Skeletal muscle cell (primary cell): ENCODE data around the gene CADPS2.

Experiments
- DNase-seq: peaks from one replicate; pipeline ENCODE4 v3.0.0-alpha.2; 2010; ENCODE audit warnings: low read depth
- H3K4me3 ChIP-seq: 2 replicates; pipeline ENCODE4 v1.5.1; 2011; ENCODE audit warnings: low read depth, mild to moderate bottlenecking, control low read depth, low read length, moderate library complexity

Gene CADPS2

GRCh38 chr7:122442929-122443328 lies 443.3 kb downstream of the CADPS2 start:
- no peak overlapping the region for H3K4me3 ChIP-seq
- DNase-seq = no peak

- DNase-seq = no peak
- H3K4me3 ChIP-seq = no peak overlapping the region
These were observed 447.8 kb downstream of the CADPS2 start for GRCh38 chr7:122438492-122438891.

- H3K4me3 ChIP-seq = no peak overlapping the region
These were observed 448.3 kb downstream of the CADPS2 start for GRCh38 chr7:122438006-122438405.

DNA sequence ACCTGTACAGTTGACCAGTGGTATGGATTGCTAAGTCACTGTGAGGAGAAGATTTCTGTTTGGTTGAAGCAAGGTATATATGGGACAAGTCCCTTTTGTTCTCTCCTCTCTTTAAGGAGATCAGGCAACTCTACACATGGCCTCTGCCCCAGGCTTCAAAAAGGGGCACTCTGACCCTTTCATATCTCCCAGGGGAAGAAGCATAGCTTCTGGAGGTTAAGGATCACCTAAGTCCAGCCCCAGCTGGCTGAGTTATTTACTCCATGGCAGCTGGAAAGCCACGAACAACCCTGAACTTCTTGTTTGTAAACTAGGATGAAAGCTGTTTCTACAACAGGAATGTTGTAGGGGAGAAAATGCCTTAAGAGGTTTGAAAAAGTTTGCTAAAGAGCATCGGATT lies 452.5 kb downstream of the CADPS2 start:
- no peak overlapping the region for H3K4me3 ChIP-seq
- no peak for DNase-seq

More at GRCh38 chr7:122438006-122438405, 448.3 kb downstream of the CADPS2 start:
- no peak for DNase-seq

- DNase-seq = no peak
- no peak overlapping the region for H3K4me3 ChIP-seq
These were observed 455.6 kb downstream of the CADPS2 start for GRCh38 chr7:122430710-122431109.

GRCh38 chr7:122429926-122430325 lies 456.3 kb downstream of the CADPS2 start:
- DNase-seq = no peak
- H3K4me3 ChIP-seq = no peak overlapping the region

DNA sequence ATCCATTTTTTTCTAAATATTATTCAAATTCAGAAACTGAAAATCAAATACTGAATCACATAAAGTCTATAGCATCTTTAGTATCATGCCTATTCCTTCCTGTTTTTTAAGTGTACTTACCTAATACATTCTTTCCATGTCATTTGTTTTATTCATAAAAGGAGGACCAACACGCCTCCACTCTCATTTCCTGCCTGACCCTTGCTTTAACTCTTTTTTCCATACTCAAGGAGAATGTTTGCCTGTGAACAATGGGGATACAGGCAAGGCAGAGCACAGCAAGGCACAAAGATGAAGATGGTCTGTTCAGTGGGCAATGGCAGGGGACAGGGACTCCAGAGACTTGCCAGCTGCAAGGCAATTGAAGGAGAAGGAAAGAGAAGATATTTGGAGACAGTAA lies 460.5 kb downstream of the CADPS2 start:
- no peak overlapping the region for H3K4me3 ChIP-seq
- no peak for DNase-seq

GRCh38 chr7:122423591-122423990 lies 462.7 kb downstream of the CADPS2 start:
- no peak for DNase-seq
- H3K4me3 ChIP-seq = no peak overlapping the region

DNA sequence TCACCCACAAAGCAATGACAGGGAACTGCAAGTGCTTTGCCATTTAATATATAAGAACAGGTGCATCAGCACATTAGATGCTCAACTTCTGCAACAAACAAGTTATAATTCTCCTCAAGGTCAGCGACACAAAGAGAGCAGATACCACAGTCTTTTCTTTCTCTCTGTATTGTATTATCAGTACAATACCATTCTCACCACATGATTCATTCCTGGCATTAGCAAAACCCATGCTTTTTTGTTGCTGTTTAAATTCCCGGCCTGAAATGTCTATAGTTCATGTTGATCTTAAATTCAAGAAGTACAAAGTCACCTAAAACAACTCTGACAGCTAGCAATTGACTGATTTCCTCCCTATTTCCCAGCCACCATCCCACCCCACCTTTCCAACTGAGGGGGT lies 469.9 kb downstream of the CADPS2 start:
- no peak overlapping the region for H3K4me3 ChIP-seq
- DNase-seq = no peak

DNA sequence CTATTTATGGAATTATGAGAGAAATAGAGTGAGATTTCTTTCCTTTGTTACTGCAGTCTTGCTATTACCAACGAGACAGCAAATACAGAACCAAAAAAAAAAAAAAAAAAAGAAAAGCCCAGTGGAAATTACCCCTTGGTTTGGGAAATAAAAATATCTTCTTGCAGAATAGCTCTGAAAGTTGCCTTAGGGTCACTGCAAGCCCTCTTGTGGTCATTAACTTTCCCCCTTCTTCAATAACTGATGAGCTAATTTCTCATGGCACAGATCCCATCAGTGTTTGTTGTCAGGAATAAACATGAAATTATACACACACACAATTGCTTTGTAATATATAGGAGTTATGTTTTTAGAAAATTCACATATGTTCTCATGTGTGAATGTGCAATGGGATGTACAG lies 470.8 kb downstream of the CADPS2 start:
- H3K4me3 ChIP-seq = no peak overlapping the region
- DNase-seq = no peak

- no peak for DNase-seq
- H3K4me3 ChIP-seq = no peak overlapping the region
These were observed 472.9 kb downstream of the CADPS2 start for GRCh38 chr7:122413339-122413738.

GRCh38 chr7:122412883-122413282 lies 473.4 kb downstream of the CADPS2 start:
- no peak overlapping the region for H3K4me3 ChIP-seq
- peak; percentile 23 for DNase-seq

DNA sequence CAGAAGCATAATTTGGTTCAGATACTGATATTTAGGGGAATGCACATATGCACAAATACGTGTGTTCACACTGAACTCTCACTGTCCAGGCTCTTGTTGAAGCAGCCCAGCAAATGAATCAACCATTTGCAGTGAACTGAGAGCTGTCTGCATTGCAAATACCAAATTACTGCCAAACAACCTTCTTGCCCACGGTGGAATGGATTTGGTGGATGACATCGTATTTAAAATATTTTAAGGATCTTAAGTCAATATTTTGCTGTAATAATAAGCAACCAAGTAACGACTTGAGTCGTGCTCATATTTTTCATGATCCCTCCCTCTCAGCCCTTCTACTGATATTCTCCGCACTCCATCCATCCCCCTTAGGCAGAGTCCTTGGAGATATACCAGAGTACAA lies 473.8 kb downstream of the CADPS2 start:
- H3K4me3 ChIP-seq = no peak overlapping the region
- DNase-seq = no peak

- H3K4me3 ChIP-seq = no peak overlapping the region
- DNase-seq = no peak
These were observed 479.1 kb downstream of the CADPS2 start for GRCh38 chr7:122407195-122407594.

- no peak for DNase-seq
- H3K4me3 ChIP-seq = no peak overlapping the region
These were observed 483.1 kb downstream of the CADPS2 start for GRCh38 chr7:122403113-122403512.

DNA sequence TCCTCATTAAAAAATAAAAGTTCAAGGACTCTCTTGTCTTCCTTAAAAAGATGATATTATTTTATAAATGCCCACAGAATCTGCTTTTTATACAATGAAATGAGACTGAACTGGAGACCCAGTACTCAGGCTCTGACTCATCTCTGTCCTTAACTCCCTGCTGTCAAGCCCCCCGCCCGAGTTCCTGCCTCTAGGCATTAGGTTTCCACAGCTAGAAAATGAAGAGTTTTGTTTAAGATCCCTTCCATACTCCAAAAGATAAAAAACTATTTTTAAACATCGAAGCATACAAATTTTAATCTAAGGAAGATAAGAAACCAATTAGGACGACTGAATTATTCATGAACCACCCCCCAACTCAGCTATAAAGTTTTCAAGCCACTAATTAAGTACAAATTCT lies 484.0 kb downstream of the CADPS2 start:
- no peak overlapping the region for H3K4me3 ChIP-seq
- no peak for DNase-seq

- H3K4me3 ChIP-seq = no peak overlapping the region
- DNase-seq = no peak
These were observed 488.9 kb downstream of the CADPS2 start for GRCh38 chr7:122397381-122397780.

DNA sequence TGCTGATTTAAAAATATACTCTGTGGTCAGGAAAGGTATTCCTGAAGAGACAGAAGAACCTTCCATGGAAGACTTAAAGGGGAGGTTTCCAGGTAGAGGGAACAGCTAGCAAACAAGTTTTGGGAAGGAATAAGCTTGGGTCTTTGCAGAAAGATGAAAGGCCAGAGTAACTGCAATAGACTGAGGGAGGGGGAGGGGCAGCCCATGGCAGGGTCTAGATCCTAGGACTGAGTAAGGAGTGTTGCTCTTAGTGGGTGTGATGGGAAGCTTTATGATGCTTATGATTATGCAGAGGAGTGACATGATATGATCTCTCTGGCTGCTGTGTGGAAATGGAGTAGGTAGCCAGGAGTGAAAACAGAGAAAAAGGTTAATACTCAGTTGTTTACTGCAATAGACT lies 491.7 kb downstream of the CADPS2 start:
- DNase-seq = no peak
- no peak overlapping the region for H3K4me3 ChIP-seq

- no peak for DNase-seq
These were observed 501.7 kb downstream of the CADPS2 start for GRCh38 chr7:122384528-122384927.

GRCh38 chr7:122383934-122384333 lies 502.3 kb downstream of the CADPS2 start:
- H3K4me3 ChIP-seq = no peak overlapping the region
- DNase-seq = no peak

More at GRCh38 chr7:122384528-122384927, 501.7 kb downstream of the CADPS2 start:
- no peak overlapping the region for H3K4me3 ChIP-seq

GRCh38 chr7:122380992-122381391 lies 505.3 kb downstream of the CADPS2 start:
- no peak overlapping the region for H3K4me3 ChIP-seq
- no peak for DNase-seq

- H3K4me3 ChIP-seq = no peak overlapping the region
- DNase-seq = no peak
These were observed 506.8 kb downstream of the CADPS2 start for GRCh38 chr7:122379491-122379890.
